ACC112 (cell line): ENCODE measurements around the gene FAM171A2.
"Not testable (repeated sequence)": the region's sequence is repeated elsewhere in the genome, so short reads cannot be mapped to it uniquely, and the experiment has no call there.

Experiments
- H2AFZ ChIP-seq: fragments of 200-600 bp; sonication (generic); one replicate; pipeline ENCODE4 v1.6.0; 2017; ENCODE audit warnings: antibody characterized with exemption, low read length; ENCODE audit not compliant: unreplicated experiment
- H3K27ac ChIP-seq: fragments of 200-600 bp; sonication (generic); 2 replicates; pipeline ENCODE4 v1.5.1; 2014; ENCODE audit warnings: low read depth, mild to moderate bottlenecking, antibody characterized with exemption, low read length, moderate library complexity
- H3K27me3 ChIP-seq: fragments of 200-600 bp; sonication (generic); 2 replicates; pipeline ENCODE4 v1.6.1; 2014; ENCODE audit warnings: mild to moderate bottlenecking, antibody characterized with exemption, low read length, moderate library complexity, mixed read lengths; ENCODE audit not compliant: insufficient read depth
- H3K36me3 ChIP-seq: fragments of 200-600 bp; sonication (generic); 2 replicates; pipeline ENCODE4 v1.6.1; 2016; ENCODE audit warnings: mild to moderate bottlenecking, antibody characterized with exemption, low read length, moderate library complexity, mixed read lengths; ENCODE audit not compliant: insufficient read depth
- H3K4me1 ChIP-seq: fragments of 200-600 bp; sonication (generic); one replicate; pipeline ENCODE4 v1.6.1; 2016; ENCODE audit warnings: low read length, mixed read lengths; ENCODE audit not compliant: insufficient read depth, unreplicated experiment, control insufficient read depth
- H3K4me3 ChIP-seq: fragments of 200-600 bp; sonication (generic); 2 replicates; pipeline ENCODE4 v1.5.1; 2014; ENCODE audit warnings: mild to moderate bottlenecking, low read depth, low read length
- H3K79me2 ChIP-seq: fragments of 200-600 bp; sonication (generic); one replicate; pipeline ENCODE4 v1.6.0; 2016; ENCODE audit warnings: low read length; ENCODE audit not compliant: control insufficient read depth, unreplicated experiment, insufficient read depth

The FAM171A2 gene

GRCh38 chr17:44372036-44372435 lies 8.4 kb upstream of the FAM171A2 start:
- Histone ChIP-seq H3K27me3 (peaks cover 11% of the 10 kb centered on the region), H3K27ac (no peak overlapping the region), H2AFZ (no peak overlapping the region), H3K79me2 (no peaks in the 10 kb centered on the region), H3K4me1 (no peaks in the 10 kb centered on the region), H3K36me3 (no peaks in the 10 kb centered on the region), H3K4me3 (no peak overlapping the region)

- H3K27ac ChIP-seq, H3K36me3 ChIP-seq, H3K4me1 ChIP-seq, H3K4me3 ChIP-seq, H3K79me2 ChIP-seq, H2AFZ ChIP-seq: not testable (repeated sequence)
- H3K27me3 ChIP-seq: peaks cover 31% of the 10 kb centered on the region
These were observed 5.9 kb upstream of the FAM171A2 start for GRCh38 chr17:44369414-44370023.

GRCh38 chr17:44368391-44369243 lies 5.0 kb upstream of the FAM171A2 start:
- not testable (repeated sequence) for H3K79me2 ChIP-seq, H3K27ac ChIP-seq, H2AFZ ChIP-seq, H3K4me1 ChIP-seq, H3K36me3 ChIP-seq, H3K4me3 ChIP-seq
- H3K27me3 ChIP-seq: peaks cover 31% of the 10 kb centered on the region

GRCh38 chr17:44367231-44367979 lies 3.8 kb upstream of the FAM171A2 start:
- Histone ChIP-seq H3K4me1 (no peaks in the 10 kb centered on the region), H3K36me3 (no peaks in the 10 kb centered on the region), H3K27me3 (peaks cover 31% of the 10 kb centered on the region), H2AFZ (no peak overlapping the region), H3K27ac (no peak overlapping the region), H3K79me2 (no peaks in the 10 kb centered on the region), H3K4me3 (no peak overlapping the region)

GRCh38 chr17:44365051-44365450 lies 1.4 kb upstream of the FAM171A2 start:
- H2AFZ ChIP-seq, H3K4me3 ChIP-seq: not testable (repeated sequence)
- peaks cover 28% of the 10 kb centered on the region for H3K27me3 ChIP-seq

GRCh38 chr17:44362949-44363612 lies 572 bp downstream of the FAM171A2 start:
- Histone ChIP-seq H3K4me1 (peaks cover 13% of the 10 kb centered on the region), H2AFZ (peak overlapping the region; percentile 89), H3K27me3 (peaks cover 28% of the 10 kb centered on the region), H3K36me3 (no peaks in the 10 kb centered on the region), H3K27ac (no peak overlapping the region), H3K4me3 (peak overlapping the region; percentile 82), H3K79me2 (no peaks in the 10 kb centered on the region)

More at GRCh38 chr17:44365051-44365450, 1.4 kb upstream of the FAM171A2 start:
- peaks cover 13% of the 10 kb centered on the region for H3K4me1 ChIP-seq
- H3K36me3 ChIP-seq, H3K27ac ChIP-seq, H3K79me2 ChIP-seq: not testable (repeated sequence)

- Histone ChIP-seq H3K79me2 (no peaks in the 10 kb centered on the region), H3K4me3 (peak overlapping the region; percentile 82), H3K36me3 (no peaks in the 10 kb centered on the region), H3K4me1 (peaks cover 13% of the 10 kb centered on the region), H3K27me3 (peaks cover 25% of the 10 kb centered on the region), H2AFZ (peak overlapping the region; percentile 89), H3K27ac (no peak overlapping the region)
These were observed 1.1 kb downstream of the FAM171A2 start for GRCh38 chr17:44362459-44362948.

GRCh38 chr17:44361292-44362260 lies 2.1 kb downstream of the FAM171A2 start:
- H3K36me3 ChIP-seq: no peaks in the 10 kb centered on the region
- H2AFZ ChIP-seq: no peak overlapping the region
- H3K4me3 ChIP-seq: no peak overlapping the region

GRCh38 chr17:44360826-44361225 lies 2.8 kb downstream of the FAM171A2 start:
- Histone ChIP-seq H2AFZ (no peak overlapping the region), H3K4me3 (no peak overlapping the region)

More at GRCh38 chr17:44361292-44362260, 2.1 kb downstream of the FAM171A2 start:
- Histone ChIP-seq H3K4me1 (peaks cover 13% of the 10 kb centered on the region), H3K79me2 (no peaks in the 10 kb centered on the region), H3K27ac (no peak overlapping the region), H3K27me3 (peaks cover 18% of the 10 kb centered on the region)

More at GRCh38 chr17:44360826-44361225, 2.8 kb downstream of the FAM171A2 start:
- Histone ChIP-seq H3K36me3 (no peaks in the 10 kb centered on the region), H3K27me3 (peaks cover 11% of the 10 kb centered on the region), H3K27ac (no peak overlapping the region), H3K4me1 (peaks cover 13% of the 10 kb centered on the region), H3K79me2 (no peaks in the 10 kb centered on the region)
